ENCODE results near the gene NCAPG2. TPM values are rescaled to one million over a fixed set of nuclear protein-coding genes. Genes with fewer than 3 reads are reported as not detected.

The NCAPG2 gene
- total and polyA plus RNA-seq, 3 donors from 2014 or later, result 30.2 to 53.9 (median 34.0) TPM

DNA sequence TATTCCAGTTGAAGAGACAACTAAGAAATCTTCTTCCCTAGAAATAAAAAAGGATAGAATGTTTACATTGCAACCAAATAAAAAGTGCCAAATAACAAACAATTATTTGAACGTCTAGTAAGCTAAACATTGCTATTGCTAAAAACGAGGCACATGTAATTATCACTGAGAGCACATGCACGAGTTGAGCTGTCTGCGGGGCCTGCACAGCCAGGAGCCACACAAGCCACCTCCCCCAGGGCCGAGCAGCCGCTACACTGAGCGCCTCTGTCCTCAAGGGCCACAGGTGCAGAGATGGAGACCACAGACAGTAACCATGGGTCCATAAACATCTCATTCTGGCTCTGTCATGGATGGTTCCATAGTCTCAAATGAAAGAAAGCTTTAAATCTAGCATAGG lies 17.2 kb downstream of the NCAPG2 start:
- Histone ChIP-seq H3K4me3 (no peak overlapping the region), H3K36me3 (ENCODE audit: low read depth, missing control alignments) (no peaks in the 10 kb centered on the region), H3K27ac (no peak overlapping the region), H3K4me1 (no peaks in the 10 kb centered on the region), H3K9me3 (no peaks in the 10 kb centered on the region), H3K27me3 (no peaks in the 10 kb centered on the region)
- DNase-seq, result no peak
- TF ChIP-seq, protein P1, sequence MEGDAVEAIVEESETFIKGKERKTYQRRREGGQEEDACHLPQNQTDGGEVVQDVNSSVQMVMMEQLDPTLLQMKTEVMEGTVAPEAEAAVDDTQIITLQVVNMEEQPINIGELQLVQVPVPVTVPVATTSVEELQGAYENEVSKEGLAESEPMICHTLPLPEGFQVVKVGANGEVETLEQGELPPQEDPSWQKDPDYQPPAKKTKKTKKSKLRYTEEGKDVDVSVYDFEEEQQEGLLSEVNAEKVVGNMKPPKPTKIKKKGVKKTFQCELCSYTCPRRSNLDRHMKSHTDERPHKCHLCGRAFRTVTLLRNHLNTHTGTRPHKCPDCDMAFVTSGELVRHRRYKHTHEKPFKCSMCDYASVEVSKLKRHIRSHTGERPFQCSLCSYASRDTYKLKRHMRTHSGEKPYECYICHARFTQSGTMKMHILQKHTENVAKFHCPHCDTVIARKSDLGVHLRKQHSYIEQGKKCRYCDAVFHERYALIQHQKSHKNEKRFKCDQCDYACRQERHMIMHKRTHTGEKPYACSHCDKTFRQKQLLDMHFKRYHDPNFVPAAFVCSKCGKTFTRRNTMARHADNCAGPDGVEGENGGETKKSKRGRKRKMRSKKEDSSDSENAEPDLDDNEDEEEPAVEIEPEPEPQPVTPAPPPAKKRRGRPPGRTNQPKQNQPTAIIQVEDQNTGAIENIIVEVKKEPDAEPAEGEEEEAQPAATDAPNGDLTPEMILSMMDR (IDR thresholded peaks at IDR 0.05), result no peak
- TF ChIP-seq POLR2A (IDR thresholded peaks at IDR 0.05), result no peak
- 93 to 96% methylated on average over 7 of the region's 7 CpGs for whole genome bisulfite sequencing, 2 donors
- intact Hi-C loops (cut with DNase I; ENCODE audit: low total_unique reads), result no loop called here

GRCh38 chr7:158685693-158686092 lies 18.9 kb downstream of the NCAPG2 start:
- no peak for DNase-seq

GRCh38 chr7:158684329-158684728 lies 20.3 kb downstream of the NCAPG2 start:
- H3K9me3 ChIP-seq, result no peaks in the 10 kb centered on the region

More at GRCh38 chr7:158685693-158686092, 18.9 kb downstream of the NCAPG2 start:
- 90 to 95% methylated on average over 4 of the region's 4 CpGs for WGBS, 2 donors
- Histone ChIP-seq H3K4me3 (no peak overlapping the region), H3K36me3 (ENCODE audit: low read depth, missing control alignments) (no peaks in the 10 kb centered on the region), H3K27me3 (no peaks in the 10 kb centered on the region), H3K4me1 (no peaks in the 10 kb centered on the region), H3K27ac (no peak overlapping the region), H3K9me3 (no peaks in the 10 kb centered on the region)
- intact Hi-C loops (cut with DNase I; ENCODE audit: low total_unique reads), result no loop called here
- TF ChIP-seq POLR2A (IDR thresholded peaks at IDR 0.05), result no peak
- TF ChIP-seq, protein P1 (IDR thresholded peaks at IDR 0.05), result no peak

GRCh38 chr7:158683541-158683940 lies 21.1 kb downstream of the NCAPG2 start:
- intact Hi-C loops (cut with DNase I; ENCODE audit: low total_unique reads), result no loop called here
- Histone ChIP-seq H3K4me3 (no peak overlapping the region), H3K27ac (no peak overlapping the region), H3K4me1 (no peaks in the 10 kb centered on the region), H3K36me3 (ENCODE audit: low read depth, missing control alignments) (no peaks in the 10 kb centered on the region), H3K27me3 (no peaks in the 10 kb centered on the region), H3K9me3 (no peaks in the 10 kb centered on the region)
- TF ChIP-seq, protein P1 (IDR thresholded peaks at IDR 0.05), result no peak
- TF ChIP-seq POLR2A (IDR thresholded peaks at IDR 0.05), result no peak
- no peak for DNase-seq
- 76 to 84% methylated on average over 2 of the region's 2 CpGs for WGBS, 2 donors

More at GRCh38 chr7:158684329-158684728, 20.3 kb downstream of the NCAPG2 start:
- 85 to 95% methylated on average over 1 of the region's 1 CpG for WGBS, 2 donors
- DNase-seq, result no peak
- TF ChIP-seq POLR2A (IDR thresholded peaks at IDR 0.05), result no peak
- TF ChIP-seq, protein P1 (IDR thresholded peaks at IDR 0.05), result no peak
- Histone ChIP-seq H3K27me3 (no peaks in the 10 kb centered on the region), H3K4me1 (no peaks in the 10 kb centered on the region), H3K27ac (no peak overlapping the region), H3K4me3 (no peak overlapping the region), H3K36me3 (ENCODE audit: low read depth, missing control alignments) (no peaks in the 10 kb centered on the region)
- intact Hi-C loops (cut with DNase I; ENCODE audit: low total_unique reads), result no loop called here

DNA sequence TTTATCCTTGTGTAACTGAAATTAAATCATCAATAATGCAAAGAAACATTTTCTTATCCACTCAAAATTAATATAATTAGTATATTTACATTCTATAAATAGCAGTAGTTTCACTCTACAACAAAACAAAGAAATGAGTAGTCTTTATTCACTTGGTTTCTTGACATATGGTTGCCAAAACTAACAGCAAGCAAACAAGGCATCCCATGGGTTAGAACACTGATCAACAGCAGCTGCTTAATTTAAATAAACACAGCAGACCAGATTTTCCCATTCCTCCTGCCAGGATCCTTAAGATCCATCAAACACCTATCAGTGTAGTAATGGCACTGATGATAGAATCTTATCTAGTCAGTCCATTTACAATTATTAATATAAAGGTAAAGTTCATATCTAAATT lies 22.1 kb downstream of the NCAPG2 start:
- Histone ChIP-seq H3K4me3 (no peak overlapping the region), H3K9me3 (no peaks in the 10 kb centered on the region), H3K4me1 (no peaks in the 10 kb centered on the region), H3K27ac (no peak overlapping the region), H3K27me3 (no peaks in the 10 kb centered on the region), H3K36me3 (ENCODE audit: low read depth, missing control alignments) (no peaks in the 10 kb centered on the region)
- intact Hi-C loops (cut with DNase I; ENCODE audit: low total_unique reads), result no loop called here
- TF ChIP-seq POLR2A (IDR thresholded peaks at IDR 0.05), result no peak
- TF ChIP-seq, protein P1 (IDR thresholded peaks at IDR 0.05), result no peak
- DNase-seq, result no peak
